Activated CD8-positive, alpha-beta memory T cell treated with anti-CD3 and anti-CD28 coated beads for 24 hours (primary cell): ENCODE data around the gene NCCRP1.

Experiments used
- DNase-seq: peaks from one replicate; pipeline ENCODE4 v3.0.0-alpha.2; 2020

The NCCRP1 gene

DNA sequence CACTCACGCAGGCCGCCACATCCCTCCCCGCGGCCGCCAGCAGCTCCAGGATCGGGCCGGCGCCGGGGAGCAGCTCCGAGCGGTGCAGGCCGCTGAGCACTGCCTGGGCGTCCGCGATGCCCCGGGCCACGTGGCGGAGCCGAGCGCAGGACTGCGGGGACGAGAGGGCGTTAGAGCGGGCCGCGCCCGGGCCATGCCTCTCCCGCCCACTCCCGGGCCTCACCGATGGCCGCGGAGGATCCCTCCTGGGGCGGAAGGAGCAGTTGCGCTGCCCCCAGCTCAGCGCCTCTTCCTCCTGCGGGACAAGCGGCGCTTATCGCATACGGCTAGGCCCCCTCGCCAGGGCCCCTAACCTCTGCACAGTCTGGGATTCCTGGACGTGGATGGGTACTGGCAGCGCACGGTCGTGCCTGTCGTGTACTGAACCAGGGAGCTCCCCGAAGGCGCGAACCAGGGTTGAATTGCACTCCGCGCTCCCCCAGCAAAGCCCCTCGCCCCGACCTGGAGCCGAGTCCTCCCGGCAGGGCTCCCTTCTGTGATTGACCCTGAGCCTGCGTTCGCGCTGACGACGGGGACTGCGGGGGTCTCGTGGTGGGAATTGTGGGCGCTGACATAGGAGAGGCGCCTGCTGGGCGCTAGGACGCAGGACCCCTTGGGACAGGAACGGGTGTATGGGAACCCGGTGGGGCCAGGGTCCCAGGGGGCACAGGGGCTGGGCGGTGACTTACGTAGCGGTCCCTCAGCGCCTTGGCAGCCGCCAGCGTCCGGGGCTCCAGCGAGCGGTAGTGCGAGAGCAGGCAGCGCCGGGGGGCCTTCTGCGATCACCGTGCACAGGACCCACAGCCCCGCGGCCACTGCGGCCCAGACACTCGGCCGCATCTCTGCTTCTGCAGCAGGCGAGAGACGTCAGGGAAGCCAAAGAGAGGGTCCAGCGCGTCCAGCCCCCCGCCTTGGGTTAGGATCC, 51.2 kb downstream of the NCCRP1 start:
- peak; percentile 62 for DNase-seq

DNA sequence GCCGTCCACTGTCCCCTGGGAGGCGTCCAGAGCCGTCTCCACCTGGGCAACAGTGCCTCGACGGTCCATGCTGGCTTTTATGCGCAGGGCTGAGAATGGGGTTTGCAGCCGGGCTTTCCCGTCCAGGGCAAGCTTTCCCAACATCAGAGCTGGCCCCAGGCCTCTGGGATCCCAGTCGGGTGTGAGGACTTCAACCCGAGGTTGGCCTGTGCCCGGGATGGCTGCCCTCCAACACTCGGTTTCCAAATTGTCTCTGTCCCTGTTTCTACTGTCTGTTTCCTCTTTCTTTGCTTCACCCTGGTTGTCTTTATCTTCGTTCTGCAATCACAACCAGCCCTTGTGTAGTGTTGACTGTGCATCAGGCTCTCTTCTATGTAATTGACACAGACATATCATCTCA, 52.0 kb downstream of the NCCRP1 start, which contains the start of gene IFNL4:
Gene IFNL4 (minus strand): TSS at position 51 of the 400 bp plus-strand sequence.
- no peak for DNase-seq

GRCh38 chr19:39251081-39251480, 54.3 kb downstream of the NCCRP1 start:
- DNase-seq = no peak
